Mesenchymal stem cell (in vitro differentiated cells and primary cell): ENCODE data around the gene C11orf54.

Experiments used
- DNase-seq: peaks from one replicate; pipeline ENCODE4 v3.0.0-alpha.2; 2013
- H2AFZ ChIP-seq: one replicate; pipeline ENCODE4 v1.6.1; 2013; ENCODE audit warnings: low read depth, mild to moderate bottlenecking, control low read depth, inconsistent platforms, low read length, moderate library complexity
- H2AK5ac ChIP-seq: 2 replicates; pipeline ENCODE4 v1.6.1; 2013; ENCODE audit warnings: low read length, moderate library complexity, mild to moderate bottlenecking, inconsistent platforms; ENCODE audit not compliant: severe bottlenecking
- H2BK120ac ChIP-seq: one replicate; pipeline ENCODE4 v1.6.1; 2013; ENCODE audit warnings: low read depth, mild to moderate bottlenecking, inconsistent platforms, low read length, moderate library complexity
- H2BK12ac ChIP-seq, 2 experiments: one replicate each; pipeline ENCODE4 v1.6.1; 2013; ENCODE audit warnings: inconsistent platforms in 2 of 2, low read length in 2 of 2, mild to moderate bottlenecking in 2 of 2, moderate library complexity in 2 of 2, control low read depth in 1 of 2
- H2BK15ac ChIP-seq: one replicate; pipeline ENCODE4 v1.6.1; 2013; ENCODE audit warnings: mild to moderate bottlenecking, low read depth, inconsistent platforms; ENCODE audit not compliant: poor library complexity, severe bottlenecking
- H2BK5ac ChIP-seq: 2 replicates; pipeline ENCODE4 v1.6.1; 2013; ENCODE audit warnings: low read depth, mild to moderate bottlenecking, low read length, control low read depth, inconsistent platforms; ENCODE audit not compliant: poor library complexity, severe bottlenecking
- H3K14ac ChIP-seq, 2 experiments: one replicate each; pipeline ENCODE4 v1.6.1; 2013; ENCODE audit warnings: inconsistent platforms in 2 of 2, low read length in 2 of 2, control low read depth in 1 of 2, mild to moderate bottlenecking in 1 of 2, moderate library complexity in 1 of 2
- H3K18ac ChIP-seq, 2 experiments: one replicate each; pipeline ENCODE4 v1.6.1; 2013; ENCODE audit warnings: inconsistent platforms in 2 of 2, low read length in 2 of 2, control low read depth in 1 of 2, low read depth in 1 of 2, mild to moderate bottlenecking in 1 of 2
- H3K23ac ChIP-seq, 2 experiments: one replicate each; pipeline ENCODE4 v1.6.1; 2013; ENCODE audit warnings: inconsistent platforms in 2 of 2, low read length in 2 of 2, mild to moderate bottlenecking in 2 of 2, moderate library complexity in 2 of 2, control low read depth in 1 of 2
- H3K27ac ChIP-seq: 2 replicates; pipeline ENCODE4 v1.5.1; 2013; ENCODE audit warnings: mild to moderate bottlenecking, moderate library complexity, low read length, control low read depth, inconsistent platforms; ENCODE audit not compliant: poor library complexity, severe bottlenecking
- H3K27me3 ChIP-seq, 2 experiments: 2 replicates each; pipeline versions ENCODE4 v1.6.1 to v1.7.0; 2013; ENCODE audit warnings: low read length in 2 of 2, mild to moderate bottlenecking in 2 of 2, moderate library complexity in 2 of 2, control low read depth in 1 of 2, inconsistent platforms in 1 of 2; ENCODE audit not compliant: control insufficient read depth in 1 of 2, insufficient read depth in 1 of 2
- H3K36me3 ChIP-seq, 2 experiments: 2 replicates each; pipeline versions ENCODE4 v1.6.1 to v1.7.0; 2013; ENCODE audit warnings: low read length in 2 of 2, control low read depth in 1 of 2, inconsistent platforms in 1 of 2, low read depth in 1 of 2, mild to moderate bottlenecking in 1 of 2; ENCODE audit not compliant: insufficient read depth in 2 of 2, control insufficient read depth in 1 of 2
- H3K4ac ChIP-seq, 2 experiments: one replicate each; pipeline ENCODE4 v1.6.1; 2013; ENCODE audit warnings: inconsistent platforms in 2 of 2, low read length in 2 of 2, mild to moderate bottlenecking in 2 of 2, moderate library complexity in 2 of 2, control low read depth in 1 of 2, low read depth in 1 of 2
- H3K4me1 ChIP-seq: 2 replicates; pipeline ENCODE4 v1.6.1; 2013; ENCODE audit warnings: low read depth, low read length, control low read depth; ENCODE audit not compliant: control insufficient read depth, insufficient read depth
- H3K4me2 ChIP-seq: 2 replicates; pipeline ENCODE4 v1.6.1; 2013; ENCODE audit warnings: low read length, mild to moderate bottlenecking, inconsistent platforms; ENCODE audit not compliant: poor library complexity, severe bottlenecking
- H3K4me3 ChIP-seq, 2 experiments: 2 replicates each; pipeline versions ENCODE4 v1.5.1 to v1.7.0; 2013; ENCODE audit warnings: low read length in 2 of 2, mild to moderate bottlenecking in 2 of 2, control low read depth in 1 of 2, low read depth in 1 of 2; ENCODE audit not compliant: insufficient read depth in 1 of 2
- H3K79me1 ChIP-seq: replicated peaks from 2 replicates; pipeline ENCODE4 v1.6.1; 2013; ENCODE audit warnings: mild to moderate bottlenecking, control low read depth, low read length, inconsistent platforms; ENCODE audit not compliant: poor library complexity, severe bottlenecking
- H3K9ac ChIP-seq: 2 replicates; pipeline ENCODE4 v1.7.0; 2013; ENCODE audit warnings: mild to moderate bottlenecking, low read length, moderate library complexity
- H3K9me3 ChIP-seq: 2 replicates; pipeline ENCODE4 v1.7.0; 2013; ENCODE audit warnings: mild to moderate bottlenecking, low read length; ENCODE audit not compliant: control insufficient read depth
- H4K8ac ChIP-seq: one replicate; pipeline ENCODE4 v1.6.1; 2013; ENCODE audit warnings: inconsistent platforms, mild to moderate bottlenecking, low read length, moderate library complexity
- H4K91ac ChIP-seq: one replicate; pipeline ENCODE4 v1.6.1; 2013; ENCODE audit warnings: mild to moderate bottlenecking, low read length, inconsistent platforms
- WGBS: methylation state at CpG from one replicate; pipeline ENCODE4 v1.1.7; 2013; ENCODE audit warnings: mixed read lengths; 5-methylcytosine and 5-hydroxymethylcytosine counted together

Gene C11orf54

GRCh38 chr11:93747122-93747521, 5.7 kb downstream of the C11orf54 start:
- H3K23ac ChIP-seq: no peak overlapping the region
- no peak overlapping the region for H2AK5ac ChIP-seq
- H2BK15ac ChIP-seq: no peak overlapping the region
- peak overlapping the region; percentile 17 for H3K27ac ChIP-seq
- H3K4me3 ChIP-seq: no peak overlapping the region
- H4K8ac ChIP-seq: no peak overlapping the region
- H3K9ac ChIP-seq: no peak overlapping the region
- no peak overlapping the region for H2BK120ac ChIP-seq
- H3K14ac ChIP-seq: no peak overlapping the region
- WGBS: no CpG with 5 or more reads among the region's 1 CpG
- no peak for DNase-seq
- peaks cover 9% of the 10 kb centered on the region in 2 experiments for H3K36me3 ChIP-seq
- H3K9me3 ChIP-seq: no peaks in the 10 kb centered on the region
- H2AFZ ChIP-seq: no peak overlapping the region
- no peak overlapping the region for H3K4ac ChIP-seq
- no peak overlapping the region for H4K91ac ChIP-seq
- no peak overlapping the region for H2BK12ac ChIP-seq
- no peak overlapping the region for H3K18ac ChIP-seq
- H3K4me2 ChIP-seq: no peak overlapping the region
- no peaks in the 10 kb centered on the region for H3K27me3 ChIP-seq
- peaks cover 8% of the 10 kb centered on the region for H3K79me1 ChIP-seq
- H2BK5ac ChIP-seq: no peak overlapping the region
- peaks cover 10% of the 10 kb centered on the region for H3K4me1 ChIP-seq

GRCh38 chr11:93751001-93751400, 9.5 kb downstream of the C11orf54 start:
- H2BK15ac ChIP-seq: no peak overlapping the region
- no CpG with 5 or more reads among the region's 1 CpG for WGBS
- H3K27ac ChIP-seq: no peak overlapping the region
- no peak overlapping the region for H3K4me3 ChIP-seq
- no peak overlapping the region for H3K23ac ChIP-seq
- H2BK120ac ChIP-seq: no peak overlapping the region
- peaks cover 0 to 26% of the 10 kb centered on the region in 2 experiments for H3K36me3 ChIP-seq
- no peaks in the 10 kb centered on the region for H3K9me3 ChIP-seq
- no peak overlapping the region for H2AFZ ChIP-seq
- H2AK5ac ChIP-seq: no peak overlapping the region
- no peak overlapping the region for H3K14ac ChIP-seq
- no peaks in the 10 kb centered on the region for H3K4me1 ChIP-seq
- no peak for DNase-seq
- no peak overlapping the region for H3K18ac ChIP-seq
- H2BK5ac ChIP-seq: no peak overlapping the region
- H4K91ac ChIP-seq: no peak overlapping the region
- no peak overlapping the region for H2BK12ac ChIP-seq
- H3K4ac ChIP-seq: no peak overlapping the region
- no peaks in the 10 kb centered on the region for H3K27me3 ChIP-seq
- no peak overlapping the region for H3K9ac ChIP-seq
- no peaks in the 10 kb centered on the region for H3K79me1 ChIP-seq
- no peak overlapping the region for H4K8ac ChIP-seq
- no peak overlapping the region for H3K4me2 ChIP-seq

GRCh38 chr11:93753241-93753640, 11.8 kb downstream of the C11orf54 start:
- Histone ChIP-seq H3K27me3 (no peaks in the 10 kb centered on the region), H2BK120ac (no peak overlapping the region)

GRCh38 chr11:93756748-93757147, 15.3 kb downstream of the C11orf54 start:
- H3K9ac ChIP-seq: no peak overlapping the region
- H3K27me3 ChIP-seq: no peaks in the 10 kb centered on the region
- H3K4ac ChIP-seq: no peak overlapping the region
- H2BK120ac ChIP-seq: no peak overlapping the region
- H3K23ac ChIP-seq: no peak overlapping the region
- no peak for DNase-seq
- no peak overlapping the region for H3K4me3 ChIP-seq
- no peak overlapping the region for H3K27ac ChIP-seq
- H2BK12ac ChIP-seq: no peak overlapping the region
- H2BK15ac ChIP-seq: no peak overlapping the region
- H3K4me1 ChIP-seq: no peaks in the 10 kb centered on the region
- H3K4me2 ChIP-seq: no peak overlapping the region
- no peak overlapping the region for H3K14ac ChIP-seq
- WGBS: 100% methylated on average over 3 of the region's 3 CpGs
- H3K9me3 ChIP-seq: no peaks in the 10 kb centered on the region
- H3K18ac ChIP-seq: no peak overlapping the region
- H3K79me1 ChIP-seq: peaks cover 5% of the 10 kb centered on the region
- H2AFZ ChIP-seq: no peak overlapping the region
- H4K91ac ChIP-seq: no peak overlapping the region
- no peak overlapping the region for H4K8ac ChIP-seq
- no peak overlapping the region for H2AK5ac ChIP-seq
- H2BK5ac ChIP-seq: no peak overlapping the region
- peaks cover 24 to 79% of the 10 kb centered on the region in 2 experiments for H3K36me3 ChIP-seq

More at GRCh38 chr11:93753241-93753640, 11.8 kb downstream of the C11orf54 start:
- Histone ChIP-seq H3K79me1 (peaks cover 3% of the 10 kb centered on the region), H3K36me3 (peaks cover 11 to 46% of the 10 kb centered on the region in 2 experiments), H4K91ac (no peak overlapping the region), H3K23ac (no peak overlapping the region), H3K4ac (no peak overlapping the region), H3K18ac (no peak overlapping the region), H4K8ac (no peak overlapping the region), H2BK15ac (no peak overlapping the region), H3K4me3 (no peak overlapping the region), H2BK5ac (no peak overlapping the region), H3K27ac (no peak overlapping the region), H3K14ac (no peak overlapping the region), H3K4me2 (no peak overlapping the region), H3K9ac (no peak overlapping the region), H3K4me1 (no peaks in the 10 kb centered on the region), H2AK5ac (no peak overlapping the region), H3K9me3 (no peaks in the 10 kb centered on the region), H2AFZ (no peak overlapping the region), H2BK12ac (no peak overlapping the region)
- no peak for DNase-seq
- WGBS: 91% methylated on average over 2 of the region's 2 CpGs
